ENCODE measurements around the gene DEDD.
"Not testable (repeated sequence)": the region's sequence is repeated elsewhere in the genome, so short reads cannot be mapped to it uniquely, and the experiment has no call there.

Gene DEDD

DNA sequence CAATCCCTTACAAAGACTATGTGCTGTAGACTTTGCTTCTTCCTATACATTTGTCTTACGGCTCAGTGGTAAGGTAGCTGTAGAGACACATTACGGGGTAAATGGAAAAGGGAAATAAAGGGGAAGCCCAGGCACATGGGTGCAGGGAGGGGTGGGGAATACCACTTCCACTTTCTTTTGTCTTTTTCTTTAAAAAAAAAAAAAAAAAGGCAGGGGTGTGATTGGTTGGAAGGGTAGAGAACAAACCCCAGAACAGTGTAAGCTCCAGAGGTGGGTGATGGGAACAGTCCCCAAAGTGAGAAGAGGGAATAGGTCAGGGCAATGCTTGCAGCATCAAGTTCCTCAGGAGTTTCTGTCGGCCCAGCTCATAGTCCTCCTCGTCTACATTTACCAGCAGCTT, 10.6 kb downstream of the DEDD start:
- DNase-seq = no peak

DNA sequence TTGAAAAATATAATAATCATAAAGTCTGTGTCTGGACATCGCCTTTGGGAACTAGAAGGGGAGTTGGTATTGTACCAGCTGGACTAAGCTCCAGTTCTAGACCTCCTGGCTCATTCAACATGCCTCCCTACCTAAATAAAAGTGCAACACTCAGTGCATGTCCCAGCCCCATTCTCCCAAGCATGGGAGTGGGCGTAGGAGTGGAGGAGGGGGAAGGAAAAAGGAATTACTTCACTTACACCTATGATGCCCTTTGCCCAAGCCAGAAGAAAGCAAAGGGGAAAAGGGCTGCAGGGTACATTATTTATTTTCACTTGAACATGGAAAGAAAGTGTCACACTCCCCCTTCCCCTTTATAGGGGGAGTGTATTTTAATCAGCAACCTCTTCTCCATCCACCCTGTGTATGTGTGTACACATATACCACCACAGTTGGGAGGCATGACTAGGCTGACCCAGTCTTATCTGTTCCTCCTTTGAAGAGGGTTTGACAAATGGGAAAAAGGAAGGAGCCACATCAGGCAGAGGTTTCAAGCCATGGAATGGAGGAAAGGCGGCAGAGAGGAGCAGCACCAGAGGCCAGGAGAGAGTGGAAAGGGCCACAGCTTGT, 11.3 kb downstream of the DEDD start:
- DNase-seq = no peak

DNA sequence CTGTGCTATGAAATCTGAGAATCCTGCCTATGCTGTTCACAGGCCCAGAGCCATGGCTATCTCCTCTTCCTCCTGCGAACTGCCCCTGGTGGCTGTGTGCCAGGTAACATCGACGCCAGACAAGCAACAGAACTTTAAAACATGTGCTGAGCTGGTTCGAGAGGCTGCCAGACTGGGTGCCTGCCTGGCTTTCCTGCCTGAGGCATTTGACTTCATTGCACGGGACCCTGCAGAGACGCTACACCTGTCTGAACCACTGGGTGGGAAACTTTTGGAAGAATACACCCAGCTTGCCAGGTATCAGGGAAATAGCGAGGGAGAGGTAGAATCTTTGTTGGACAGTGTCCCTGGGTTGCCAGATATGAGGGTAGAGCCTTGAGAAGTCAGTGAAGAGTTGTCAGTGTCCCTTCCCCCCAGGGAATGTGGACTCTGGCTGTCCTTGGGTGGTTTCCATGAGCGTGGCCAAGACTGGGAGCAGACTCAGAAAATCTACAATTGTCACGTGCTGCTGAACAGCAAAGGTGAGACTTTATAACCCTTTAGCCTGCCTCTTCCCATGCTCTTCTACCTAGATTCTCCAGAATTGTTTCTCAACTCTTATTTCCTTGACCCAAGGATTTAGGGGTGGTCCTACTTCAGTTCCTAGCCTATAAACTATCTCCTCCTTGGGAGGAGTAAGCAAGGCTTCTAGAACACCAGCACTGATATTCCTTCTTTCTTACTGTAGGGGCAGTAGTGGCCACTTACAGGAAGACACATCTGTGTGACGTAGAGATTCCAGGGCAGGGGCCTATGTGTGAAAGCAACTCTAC, 13.2 kb downstream of the DEDD start:
- DNase-seq = peak in 1 of 2 experiments; percentile 18

GRCh38 chr1:161117759-161118581, 14.5 kb downstream of the DEDD start, which contains the start of the genes NIT1 and PFDN2:
TSS of gene NIT1 (plus strand) at chr1:161118105. CDS start at chr1:161118177, 72 bp downstream.
TSS of gene PFDN2 (minus strand) at chr1:161118037. CDS start at chr1:161118026, 11 bp downstream.
- peak; percentile 84 to 90 for DNase-seq

- not testable (repeated sequence) for DNase-seq
These were observed 16.5 kb downstream of the DEDD start for GRCh38 chr1:161115961-161116360.

DNA sequence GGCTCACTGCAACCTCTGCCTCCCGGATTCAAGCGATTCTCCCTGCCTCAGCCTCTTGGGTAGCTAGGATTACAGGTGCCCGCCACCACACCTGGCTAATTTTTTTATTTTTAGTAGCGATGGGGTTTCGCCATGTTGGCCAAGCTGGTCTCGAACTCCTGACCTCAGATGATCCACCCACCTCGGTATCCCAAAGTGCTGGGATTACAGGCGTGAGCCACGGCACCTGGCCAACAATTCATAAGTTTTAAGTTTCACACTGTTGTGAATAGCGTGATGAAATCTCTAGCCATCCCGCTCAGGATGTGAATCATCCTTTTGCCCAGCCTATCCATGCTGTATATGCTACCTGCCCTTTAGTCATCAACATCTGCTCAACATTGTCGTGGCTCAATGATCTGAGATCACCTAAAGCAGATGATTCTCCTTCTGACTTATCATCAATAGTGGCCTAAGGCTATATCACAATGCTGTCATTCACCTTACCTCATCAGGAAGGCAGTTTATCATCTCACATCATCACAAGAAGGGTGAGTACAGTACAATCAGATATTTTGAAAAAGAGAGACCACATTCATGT, 17.2 kb downstream of the DEDD start:
- no peak for DNase-seq

DNA sequence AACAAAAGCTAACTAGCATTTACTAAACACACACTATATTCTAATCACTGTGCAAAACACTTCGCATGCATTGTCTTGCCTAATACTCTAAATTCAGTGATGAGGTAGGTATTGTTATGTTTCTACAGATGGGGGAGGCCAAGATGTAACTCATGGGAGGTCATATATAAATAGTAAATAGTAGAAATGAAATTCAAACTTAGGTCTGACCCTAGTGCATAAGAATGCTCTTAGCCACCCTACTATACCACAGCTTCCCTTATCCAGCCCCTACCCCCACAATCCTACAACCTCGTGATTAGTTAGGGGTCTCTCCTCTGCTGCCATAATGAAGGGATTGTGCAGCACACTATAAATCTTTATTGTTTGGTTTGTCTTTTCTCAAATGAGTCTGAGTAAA, 17.9 kb downstream of the DEDD start:
- no peak for DNase-seq

DNA sequence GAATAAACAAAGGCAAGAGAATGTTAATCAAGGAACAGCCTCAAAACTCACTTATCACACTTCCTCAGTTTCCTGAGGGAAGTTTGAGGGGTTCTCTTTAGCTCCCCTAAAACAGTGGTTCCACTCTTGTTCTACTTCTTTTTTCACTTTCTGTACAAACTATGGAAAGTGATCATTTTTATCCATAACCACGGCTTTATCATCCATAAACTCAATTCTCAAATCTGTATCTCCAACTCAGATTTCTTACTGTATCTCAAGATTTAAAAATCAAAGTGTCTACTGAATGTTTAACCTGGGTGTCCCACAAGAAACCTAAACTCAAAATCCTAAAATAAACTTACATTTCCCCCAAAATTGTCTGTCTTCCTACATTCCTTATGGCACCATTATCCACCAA, 18.6 kb downstream of the DEDD start:
- no peak for DNase-seq

DNA sequence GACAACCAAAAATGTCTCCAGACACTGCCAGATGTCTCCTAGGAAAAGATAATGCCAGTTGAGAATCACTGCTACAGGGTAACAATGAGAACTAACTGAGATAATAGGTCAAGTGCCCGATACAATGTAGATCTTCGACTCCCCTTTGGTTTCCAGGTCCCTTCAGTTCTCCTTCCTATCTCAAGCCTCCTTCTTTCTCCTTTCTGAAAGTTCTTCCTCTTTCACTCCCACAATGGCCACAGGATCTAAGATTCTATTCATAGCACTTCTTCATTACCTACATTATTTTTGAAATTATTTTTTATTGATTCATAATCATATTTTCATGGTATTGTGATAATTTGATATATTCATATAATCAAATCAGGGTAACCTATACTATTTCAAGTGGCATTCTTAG, 20.9 kb downstream of the DEDD start:
- no peak for DNase-seq

- DNase-seq = no peak
These were observed 21.4 kb downstream of the DEDD start for GRCh38 chr1:161111117-161111516.

DNA sequence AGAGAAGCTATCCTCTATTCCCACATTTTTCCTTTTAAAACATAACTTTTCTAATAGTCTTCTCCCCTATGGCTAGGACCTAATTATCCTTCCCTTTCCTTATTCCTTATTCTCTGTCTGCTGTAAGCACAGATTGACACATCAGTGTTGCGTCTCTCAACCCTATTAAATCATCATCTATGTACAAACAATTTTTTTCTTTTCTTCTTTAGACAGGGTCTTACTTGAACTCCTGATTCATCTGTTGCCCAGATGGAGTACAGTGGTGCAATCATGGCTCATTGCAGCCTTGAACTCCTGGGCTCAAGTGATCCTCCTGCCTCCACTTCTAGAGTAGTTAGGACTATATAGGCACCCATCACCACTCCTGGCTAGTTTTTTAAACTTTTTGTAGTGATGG, 26.0 kb downstream of the DEDD start:
- no peak for DNase-seq

- no peak for DNase-seq
These were observed 31.9 kb downstream of the DEDD start for GRCh38 chr1:161100556-161100955.

- no peak for DNase-seq
These were observed 33.2 kb downstream of the DEDD start for GRCh38 chr1:161099090-161099802.

- DNase-seq = peak; percentile 94 to 98
These were observed 34.0 kb downstream of the DEDD start, which contains the start of gene KLHDC9 for GRCh38 chr1:161098210-161099068. TSS of gene KLHDC9 (plus strand) at chr1:161098361. CDS start at chr1:161098536, 175 bp downstream.

- no peak for DNase-seq
These were observed 35.9 kb downstream of the DEDD start for GRCh38 chr1:161096530-161096929.

DNA sequence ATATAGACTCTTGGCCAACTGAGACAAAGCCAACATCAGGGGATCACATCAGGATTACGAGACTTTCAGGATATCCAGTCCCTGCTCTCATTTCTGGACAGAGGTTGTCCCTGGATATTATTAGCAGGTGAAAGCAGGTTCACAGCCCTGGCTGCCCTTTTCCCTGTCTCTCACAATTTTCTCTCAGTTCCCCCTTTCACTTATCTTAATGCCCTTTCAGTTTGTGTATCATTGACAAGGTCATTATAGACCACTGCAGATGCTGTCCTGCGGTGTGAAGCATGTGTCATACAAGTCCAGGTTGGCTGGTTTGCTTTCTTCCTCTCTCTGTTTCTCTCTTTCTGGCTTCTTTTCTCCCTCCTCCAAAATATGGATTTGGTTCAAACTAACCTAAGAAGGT, 36.5 kb downstream of the DEDD start:
- DNase-seq = no peak

DNA sequence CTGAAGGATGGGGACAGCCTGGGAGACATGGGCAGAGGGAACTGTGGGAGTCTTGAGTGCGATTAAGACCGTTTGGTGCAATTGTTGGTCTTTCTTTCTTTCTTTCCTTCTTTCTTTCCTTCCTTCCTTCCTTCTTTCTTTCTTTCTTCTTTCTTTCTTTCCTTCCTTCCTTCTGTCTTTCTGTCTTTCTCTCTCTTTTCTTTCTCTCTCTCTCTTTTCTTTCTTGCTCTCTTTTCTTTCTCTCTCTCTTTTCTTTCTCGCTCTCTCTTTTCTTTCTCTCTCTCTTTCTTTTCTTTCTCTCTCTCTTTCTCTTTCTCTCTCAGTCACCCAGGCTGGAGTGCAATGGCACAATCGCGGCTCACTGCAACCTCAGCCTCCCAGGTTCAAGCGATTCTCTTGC, 37.2 kb downstream of the DEDD start:
- no peak for DNase-seq

DNA sequence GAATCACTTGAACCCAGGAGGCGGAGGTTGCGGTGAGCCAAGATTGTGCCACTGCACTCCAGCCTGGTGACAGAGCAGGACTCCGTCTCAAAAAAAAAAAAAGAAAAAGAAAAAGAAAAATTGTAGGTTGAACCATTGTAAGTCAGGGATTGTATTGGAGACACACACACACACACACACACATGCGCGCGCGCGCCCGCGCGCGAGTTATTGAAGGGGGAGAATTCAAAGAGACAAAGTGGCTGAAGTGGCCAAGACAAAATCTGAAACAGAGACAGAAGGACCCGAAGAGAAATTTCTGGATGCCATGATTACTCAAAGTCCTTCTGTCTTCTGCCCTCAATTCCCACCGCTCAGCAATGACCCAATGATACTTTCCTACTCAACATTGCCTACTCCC, 38.0 kb downstream of the DEDD start:
- no peak for DNase-seq

DNA sequence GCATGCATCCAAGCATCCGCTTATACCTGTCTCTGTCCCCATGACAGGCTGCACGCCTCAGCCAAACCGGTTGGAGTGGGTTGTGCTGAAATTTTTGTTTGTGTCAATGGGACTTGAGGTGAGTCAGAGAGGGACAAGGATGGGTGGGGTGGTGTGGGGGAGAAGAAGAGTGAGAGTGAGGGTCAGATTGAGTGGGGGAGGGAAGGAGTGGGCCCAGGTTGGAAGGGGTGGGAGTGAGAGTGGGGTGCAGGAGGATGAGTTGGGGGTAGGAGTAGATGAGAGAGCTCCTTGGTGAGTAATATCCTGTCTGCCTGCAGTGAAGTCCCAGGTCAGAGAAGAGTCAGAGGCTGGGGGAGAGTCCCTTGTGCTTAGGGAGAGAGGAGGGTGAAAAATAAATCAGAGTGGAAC, 39.8 kb downstream of the DEDD start:
- no peak for DNase-seq

DNA sequence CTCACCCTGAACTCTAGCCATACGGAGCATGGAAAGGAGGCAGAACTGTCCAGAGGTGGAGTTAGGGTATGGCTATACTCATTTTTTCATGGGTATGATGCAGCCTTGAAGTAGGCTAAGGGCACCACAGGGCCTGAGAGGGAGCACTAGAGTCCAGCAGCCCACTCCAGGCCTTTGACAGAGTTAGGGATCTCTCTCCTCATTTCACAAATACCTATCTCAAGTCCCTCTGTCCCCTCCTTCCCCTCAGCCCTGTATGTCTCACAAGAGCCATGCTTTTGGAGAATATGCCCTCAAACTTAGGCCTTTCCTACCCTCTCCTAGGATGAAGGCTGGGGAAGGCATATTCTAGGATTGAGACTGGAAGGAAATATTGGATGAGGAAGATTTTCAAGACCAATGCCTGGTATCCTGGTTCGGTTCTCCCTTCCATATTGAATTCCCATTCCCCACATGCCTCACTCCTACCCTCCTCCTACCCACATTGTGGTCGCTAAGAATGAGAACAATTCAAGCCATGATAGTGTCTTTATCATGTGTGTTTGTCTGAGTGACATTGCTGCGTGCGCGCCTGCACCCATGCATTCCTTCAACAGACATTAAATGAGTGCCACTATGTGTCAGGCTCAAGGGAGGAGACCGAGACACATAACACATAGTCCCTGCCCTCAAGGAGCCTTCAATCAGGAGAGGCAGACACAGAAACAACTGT, 40.5 kb downstream of the DEDD start:
- no peak for DNase-seq

DNA sequence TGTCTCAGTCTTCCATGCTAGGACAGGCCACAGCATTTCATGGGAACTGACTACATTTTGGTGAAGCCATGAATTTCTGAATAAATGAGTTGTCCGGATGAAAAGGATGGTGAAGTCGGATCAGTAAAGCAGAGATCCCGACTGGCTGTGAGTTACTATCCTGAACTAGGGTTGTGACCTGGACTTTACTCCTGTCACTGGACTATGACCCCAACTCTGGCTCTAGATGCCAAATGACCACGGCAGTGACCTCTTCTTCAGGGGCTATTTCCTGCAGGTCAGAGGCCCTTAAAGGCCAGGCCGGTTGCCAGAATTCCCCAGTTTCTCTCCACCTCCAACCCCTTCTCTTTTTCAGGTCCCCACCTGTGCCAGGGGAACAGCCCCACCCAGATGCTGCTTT, 41.4 kb downstream of the DEDD start:
- DNase-seq = no peak
